PC-3 (cell line): Measurements from ENCODE around the gene PFKFB1.

Experiments used
- EZH2 ChIP-seq: fragments of 300-600 bp; sonication (generic); IDR thresholded peaks from one replicate; pipeline ENCODE4 v1.6.1; 2017; ENCODE audit warnings: antibody characterized with exemption, mild to moderate bottlenecking, low read length; ENCODE audit not compliant: unreplicated experiment
- TF ChIP-seq, protein P1 (sequence below): fragments of 300-600 bp; sonication (generic); conservative IDR thresholded peaks from 2 replicates; pipeline ENCODE4 v1.5.1; 2017; ENCODE audit warnings: antibody characterized with exemption, low read depth, mild to moderate bottlenecking, low read length

DNA sequence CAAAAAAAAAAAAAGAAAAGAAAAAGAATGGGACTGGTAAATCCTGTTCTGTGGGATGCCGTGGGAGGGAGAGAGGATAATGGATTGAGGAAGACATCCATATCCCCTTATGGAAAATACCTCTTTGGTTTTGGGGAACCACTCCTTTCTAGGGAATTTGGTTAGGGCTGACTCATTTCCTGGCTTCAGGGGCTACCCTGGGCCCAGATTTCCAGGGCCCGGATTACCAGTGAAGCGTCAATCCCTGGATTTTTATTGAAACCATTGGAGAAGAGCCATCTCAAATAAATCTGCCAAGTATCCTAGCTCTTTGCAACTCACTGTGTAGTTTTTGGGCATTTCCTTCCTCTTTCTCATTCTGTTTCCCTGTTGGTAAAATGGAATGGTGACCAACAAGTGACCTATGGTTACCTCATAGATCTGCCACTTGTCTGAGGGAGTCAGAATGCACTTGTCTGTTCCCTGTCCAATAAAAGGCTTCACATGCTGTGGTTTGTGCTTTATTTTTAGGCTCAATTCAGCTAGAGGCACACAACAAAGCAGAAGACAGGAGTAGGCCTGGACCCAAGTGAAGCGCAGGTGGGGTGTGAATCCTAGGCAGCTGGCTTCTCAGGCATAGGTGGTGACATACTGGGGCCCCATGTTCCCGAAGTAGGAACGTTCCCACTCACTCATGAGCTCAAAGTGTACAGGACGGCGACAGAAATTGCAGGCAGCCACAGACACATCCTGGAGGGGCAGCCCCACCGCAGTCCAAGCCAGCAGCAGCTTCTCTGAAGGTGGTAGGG is 14.8 kb upstream of the PFKFB1 start:
- TF ChIP-seq, protein P1, sequence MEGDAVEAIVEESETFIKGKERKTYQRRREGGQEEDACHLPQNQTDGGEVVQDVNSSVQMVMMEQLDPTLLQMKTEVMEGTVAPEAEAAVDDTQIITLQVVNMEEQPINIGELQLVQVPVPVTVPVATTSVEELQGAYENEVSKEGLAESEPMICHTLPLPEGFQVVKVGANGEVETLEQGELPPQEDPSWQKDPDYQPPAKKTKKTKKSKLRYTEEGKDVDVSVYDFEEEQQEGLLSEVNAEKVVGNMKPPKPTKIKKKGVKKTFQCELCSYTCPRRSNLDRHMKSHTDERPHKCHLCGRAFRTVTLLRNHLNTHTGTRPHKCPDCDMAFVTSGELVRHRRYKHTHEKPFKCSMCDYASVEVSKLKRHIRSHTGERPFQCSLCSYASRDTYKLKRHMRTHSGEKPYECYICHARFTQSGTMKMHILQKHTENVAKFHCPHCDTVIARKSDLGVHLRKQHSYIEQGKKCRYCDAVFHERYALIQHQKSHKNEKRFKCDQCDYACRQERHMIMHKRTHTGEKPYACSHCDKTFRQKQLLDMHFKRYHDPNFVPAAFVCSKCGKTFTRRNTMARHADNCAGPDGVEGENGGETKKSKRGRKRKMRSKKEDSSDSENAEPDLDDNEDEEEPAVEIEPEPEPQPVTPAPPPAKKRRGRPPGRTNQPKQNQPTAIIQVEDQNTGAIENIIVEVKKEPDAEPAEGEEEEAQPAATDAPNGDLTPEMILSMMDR: no peak
- no peak for TF ChIP-seq EZH2
